SK-N-SH treated with all-trans-retinoic acid at 6 μM for 48 hours (cell line): ENCODE results near the gene NUP93.

Experiments
- ATAC-seq: fragments of 200-7000 bp; cut with Tn5 transposase; 3 replicates; pipeline ENCODE4 v1.9.1; 2020; ENCODE audit warnings: mild to moderate bottlenecking, moderate library complexity
- CSDC2 ChIP-seq: fragments of 250-450 bp; sonication (Bioruptor Pico); IDR thresholded peaks from 2 replicates; pipeline ENCODE4 v1.5.0; 2020; ENCODE audit warnings: mild to moderate bottlenecking, moderate library complexity
- CSRNP3 ChIP-seq: fragments of 250-450 bp; sonication (Bioruptor Pico); IDR thresholded peaks from 2 replicates; pipeline ENCODE4 v1.5.1; 2021; ENCODE audit warnings: mild to moderate bottlenecking, moderate library complexity
- ESRRG ChIP-seq: fragments of 250-450 bp; sonication (Bioruptor Pico); IDR thresholded peaks from 2 replicates; pipeline ENCODE4 v1.6.1; 2021; ENCODE audit warnings: mild to moderate bottlenecking
- GLIS3 ChIP-seq: fragments of 250-450 bp; sonication (Bioruptor Pico); IDR thresholded peaks from 2 replicates; pipeline ENCODE4 v1.5.0; 2020; ENCODE audit warnings: mild to moderate bottlenecking, moderate library complexity
- ISL1 ChIP-seq: fragments of 250-450 bp; sonication (Bioruptor Pico); IDR thresholded peaks from 2 replicates; pipeline ENCODE4 v2.1.2; 2022; ENCODE audit warnings: mild to moderate bottlenecking, moderate library complexity
- OSR1 ChIP-seq: fragments of 250-450 bp; sonication (Bioruptor Pico); IDR thresholded peaks from 2 replicates; pipeline ENCODE4 v1.8.0; 2022; ENCODE audit warnings: moderate library complexity, mild to moderate bottlenecking, inconsistent platforms
- POU6F1 ChIP-seq: fragments of 250-450 bp; sonication (Bioruptor Pico); IDR thresholded peaks from 2 replicates; pipeline ENCODE4 v1.8.0; 2021; ENCODE audit warnings: low read depth, mild to moderate bottlenecking, moderate library complexity, borderline replicate concordance
- PPARA ChIP-seq: fragments of 250-450 bp; sonication (Bioruptor Pico); IDR thresholded peaks from 2 replicates; pipeline ENCODE4 v1.5.0; 2020; ENCODE audit warnings: mild to moderate bottlenecking, borderline replicate concordance
- RARB ChIP-seq: fragments of 250-450 bp; sonication (Bioruptor Pico); IDR thresholded peaks from 2 replicates; pipeline ENCODE4 v1.8.0; 2021; ENCODE audit warnings: mild to moderate bottlenecking, moderate library complexity
- SNAI2 ChIP-seq: fragments of 250-450 bp; sonication (Bioruptor Pico); IDR thresholded peaks from 2 replicates; pipeline ENCODE4 v1.5.0; 2020; ENCODE audit warnings: mild to moderate bottlenecking, moderate library complexity
- TCF4 ChIP-seq: fragments of 250-450 bp; sonication (Bioruptor Pico); IDR thresholded peaks from 2 replicates; pipeline ENCODE4 v1.8.0; 2021; ENCODE audit warnings: mild to moderate bottlenecking, moderate library complexity, borderline replicate concordance
- TOX ChIP-seq: fragments of 250-450 bp; sonication (Bioruptor Pico); IDR thresholded peaks from 2 replicates; pipeline ENCODE4 v1.8.0; 2021; ENCODE audit warnings: mild to moderate bottlenecking, moderate library complexity, borderline replicate concordance
- ZFP3 ChIP-seq: fragments of 250-450 bp; sonication (Bioruptor Pico); IDR thresholded peaks from 2 replicates; pipeline ENCODE4 v1.5.0; 2020; ENCODE audit warnings: mild to moderate bottlenecking, moderate library complexity
- ZFP30 ChIP-seq: fragments of 450-650 bp; formaldehyde crosslinking; IDR thresholded peaks from 2 replicates; pipeline ENCODE4 v1.5.0; 2022; ENCODE audit warnings: mild to moderate bottlenecking, moderate library complexity
- ZNF565 ChIP-seq: fragments of 450-650 bp; formaldehyde crosslinking; conservative IDR thresholded peaks from 2 replicates; pipeline ENCODE4 v1.5.0; 2020; ENCODE audit warnings: low read depth, mild to moderate bottlenecking, moderate library complexity
- ZNF70 ChIP-seq: fragments of 450-650 bp; formaldehyde crosslinking; IDR thresholded peaks from 2 replicates; pipeline ENCODE4 v1.5.0; 2020; ENCODE audit warnings: mild to moderate bottlenecking, moderate library complexity
- ZNF8 ChIP-seq: fragments of 450-650 bp; formaldehyde crosslinking; IDR thresholded peaks from 2 replicates; pipeline ENCODE4 v1.5.0; 2020; ENCODE audit warnings: mild to moderate bottlenecking, moderate library complexity
- TF ChIP-seq, protein P1 (sequence below): fragments of 250-450 bp; sonication (Bioruptor Pico); IDR thresholded peaks from 2 replicates; pipeline ENCODE4 v1.5.1; 2020; ENCODE audit warnings: low read depth, mild to moderate bottlenecking, moderate library complexity
- TF ChIP-seq, protein P2 (sequence below): fragments of 250-450 bp; sonication (Bioruptor Pico); IDR thresholded peaks from 2 replicates; pipeline ENCODE4 v1.8.0; 2020; ENCODE audit warnings: mild to moderate bottlenecking, moderate library complexity, borderline replicate concordance
- TF ChIP-seq, protein P3 (sequence below): fragments of 250-450 bp; sonication (Bioruptor Pico); IDR thresholded peaks from 2 replicates; pipeline ENCODE4 v1.5.0; 2020; ENCODE audit warnings: mild to moderate bottlenecking, moderate library complexity

NUP93 gene

DNA sequence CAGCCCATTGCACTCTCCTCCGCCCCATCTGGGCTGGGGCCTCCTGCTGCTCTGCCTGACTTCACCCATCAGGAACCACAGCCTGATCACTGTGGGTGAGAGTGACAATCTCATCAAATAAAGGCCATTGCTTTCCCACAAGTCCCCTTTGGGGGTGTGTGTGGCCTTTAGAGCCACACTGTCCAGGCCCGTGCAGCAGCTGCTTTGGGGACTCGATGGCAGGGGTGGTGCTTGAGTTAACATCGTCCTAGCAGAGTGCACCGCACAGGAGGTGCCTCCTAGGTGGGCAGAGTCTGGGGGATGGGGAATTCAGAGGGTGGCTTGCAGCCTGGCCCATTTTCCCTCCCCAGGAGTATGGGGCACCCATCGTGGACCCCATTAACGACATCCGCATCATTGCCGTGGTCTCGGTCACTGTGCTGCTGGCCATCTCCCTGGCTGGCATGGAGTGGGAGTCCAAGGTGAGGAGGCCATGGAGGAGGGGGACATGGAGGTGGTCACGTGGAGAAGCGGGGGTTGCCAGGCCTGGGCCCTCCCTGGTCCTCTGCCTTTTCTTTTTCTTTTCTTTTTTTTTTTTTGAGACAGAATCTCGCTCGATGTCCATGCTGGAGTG lies 140.5 kb downstream of the NUP93 start:
- TF ChIP-seq ZFP30 (CRISPR knock-in tag) (no peak), GLIS3 (CRISPR knock-in tag) (no peak), SNAI2 (no peak), TOX (CRISPR knock-in tag) (no peak)
- TF ChIP-seq, protein P1, sequence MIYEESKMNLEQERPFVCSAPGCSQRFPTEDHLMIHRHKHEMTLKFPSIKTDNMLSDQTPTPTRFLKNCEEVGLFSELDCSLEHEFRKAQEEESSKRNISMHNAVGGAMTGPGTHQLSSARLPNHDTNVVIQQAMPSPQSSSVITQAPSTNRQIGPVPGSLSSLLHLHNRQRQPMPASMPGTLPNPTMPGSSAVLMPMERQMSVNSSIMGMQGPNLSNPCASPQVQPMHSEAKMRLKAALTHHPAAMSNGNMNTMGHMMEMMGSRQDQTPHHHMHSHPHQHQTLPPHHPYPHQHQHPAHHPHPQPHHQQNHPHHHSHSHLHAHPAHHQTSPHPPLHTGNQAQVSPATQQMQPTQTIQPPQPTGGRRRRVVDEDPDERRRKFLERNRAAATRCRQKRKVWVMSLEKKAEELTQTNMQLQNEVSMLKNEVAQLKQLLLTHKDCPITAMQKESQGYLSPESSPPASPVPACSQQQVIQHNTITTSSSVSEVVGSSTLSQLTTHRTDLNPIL (CRISPR knock-in tag), result no peak
- ATAC-seq, result no peak

- TF ChIP-seq PPARA (CRISPR knock-in tag) (no peak), RARB (CRISPR knock-in tag) (no peak), ZFP30 (CRISPR knock-in tag) (no peak), POU6F1 (no peak), CSRNP3 (CRISPR knock-in tag) (no peak), ZNF70 (CRISPR knock-in tag) (no peak), TCF4 (CRISPR knock-in tag) (no peak), CSDC2 (CRISPR knock-in tag) (no peak), ZFP3 (no peak)
- TF ChIP-seq, protein P2, sequence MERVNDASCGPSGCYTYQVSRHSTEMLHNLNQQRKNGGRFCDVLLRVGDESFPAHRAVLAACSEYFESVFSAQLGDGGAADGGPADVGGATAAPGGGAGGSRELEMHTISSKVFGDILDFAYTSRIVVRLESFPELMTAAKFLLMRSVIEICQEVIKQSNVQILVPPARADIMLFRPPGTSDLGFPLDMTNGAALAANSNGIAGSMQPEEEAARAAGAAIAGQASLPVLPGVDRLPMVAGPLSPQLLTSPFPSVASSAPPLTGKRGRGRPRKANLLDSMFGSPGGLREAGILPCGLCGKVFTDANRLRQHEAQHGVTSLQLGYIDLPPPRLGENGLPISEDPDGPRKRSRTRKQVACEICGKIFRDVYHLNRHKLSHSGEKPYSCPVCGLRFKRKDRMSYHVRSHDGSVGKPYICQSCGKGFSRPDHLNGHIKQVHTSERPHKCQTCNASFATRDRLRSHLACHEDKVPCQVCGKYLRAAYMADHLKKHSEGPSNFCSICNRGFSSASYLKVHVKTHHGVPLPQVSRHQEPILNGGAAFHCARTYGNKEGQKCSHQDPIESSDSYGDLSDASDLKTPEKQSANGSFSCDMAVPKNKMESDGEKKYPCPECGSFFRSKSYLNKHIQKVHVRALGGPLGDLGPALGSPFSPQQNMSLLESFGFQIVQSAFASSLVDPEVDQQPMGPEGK (CRISPR knock-in tag), result no peak
- TF ChIP-seq, protein P1 (CRISPR knock-in tag), result no peak
- ATAC-seq, result no peak; the same call in 2 of the 3 replicates
Measured at GRCh38 chr16:56871172-56871593, 141.3 kb downstream of the NUP93 start.

DNA sequence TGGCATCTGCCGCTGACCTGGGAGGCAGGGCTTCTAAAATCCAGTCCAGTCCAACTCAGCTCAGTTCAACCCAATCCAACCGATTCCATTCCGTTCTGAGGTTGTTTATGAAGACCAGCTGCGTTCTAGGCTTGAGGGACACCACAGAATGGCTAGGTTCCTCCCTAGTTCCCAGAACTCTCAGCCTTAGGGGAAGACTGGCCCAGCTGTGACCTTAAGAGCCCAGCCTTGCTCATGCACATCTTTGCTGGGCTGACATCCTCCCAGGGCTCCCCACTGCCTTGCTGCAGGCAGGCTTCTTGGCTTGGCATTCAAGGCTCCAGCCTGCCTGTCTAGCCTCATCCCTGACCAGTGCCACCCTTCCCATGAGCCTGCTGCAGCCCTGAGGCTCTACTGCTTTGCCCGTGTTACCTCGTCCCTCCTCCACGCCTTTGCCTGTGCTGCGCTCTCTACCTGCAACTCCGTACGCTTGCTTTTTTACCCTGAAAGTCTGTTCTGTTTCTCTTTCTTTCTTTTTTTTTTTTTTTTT lies 143.0 kb downstream of the NUP93 start:
- no peak for ATAC-seq
- TF ChIP-seq OSR1 (CRISPR knock-in tag) (no peak), CSRNP3 (CRISPR knock-in tag) (no peak), GLIS3 (CRISPR knock-in tag) (no peak), CSDC2 (CRISPR knock-in tag) (no peak)

- ATAC-seq, result peak; percentile 80
- TF ChIP-seq ESRRG (CRISPR knock-in tag), result no peak
- TF ChIP-seq TOX (CRISPR knock-in tag), result no peak
- no peak for TF ChIP-seq RARB (CRISPR knock-in tag)
- no peak for TF ChIP-seq SNAI2
- 0 out of 2 replicates have a peak, but pooled peaks have one; percentile 23 for TF ChIP-seq ZFP3
- TF ChIP-seq CSDC2 (CRISPR knock-in tag), result no peak
- TF ChIP-seq, protein P1 (CRISPR knock-in tag), result no peak
- 0 out of 2 replicates have a peak, but pooled peaks have one; percentile 13 for TF ChIP-seq ZNF8
- no peak for TF ChIP-seq ZNF565 (CRISPR knock-in tag)
- TF ChIP-seq ISL1 (CRISPR knock-in tag), result no peak
- no peak for TF ChIP-seq ZFP30 (CRISPR knock-in tag)
- TF ChIP-seq, protein P3, sequence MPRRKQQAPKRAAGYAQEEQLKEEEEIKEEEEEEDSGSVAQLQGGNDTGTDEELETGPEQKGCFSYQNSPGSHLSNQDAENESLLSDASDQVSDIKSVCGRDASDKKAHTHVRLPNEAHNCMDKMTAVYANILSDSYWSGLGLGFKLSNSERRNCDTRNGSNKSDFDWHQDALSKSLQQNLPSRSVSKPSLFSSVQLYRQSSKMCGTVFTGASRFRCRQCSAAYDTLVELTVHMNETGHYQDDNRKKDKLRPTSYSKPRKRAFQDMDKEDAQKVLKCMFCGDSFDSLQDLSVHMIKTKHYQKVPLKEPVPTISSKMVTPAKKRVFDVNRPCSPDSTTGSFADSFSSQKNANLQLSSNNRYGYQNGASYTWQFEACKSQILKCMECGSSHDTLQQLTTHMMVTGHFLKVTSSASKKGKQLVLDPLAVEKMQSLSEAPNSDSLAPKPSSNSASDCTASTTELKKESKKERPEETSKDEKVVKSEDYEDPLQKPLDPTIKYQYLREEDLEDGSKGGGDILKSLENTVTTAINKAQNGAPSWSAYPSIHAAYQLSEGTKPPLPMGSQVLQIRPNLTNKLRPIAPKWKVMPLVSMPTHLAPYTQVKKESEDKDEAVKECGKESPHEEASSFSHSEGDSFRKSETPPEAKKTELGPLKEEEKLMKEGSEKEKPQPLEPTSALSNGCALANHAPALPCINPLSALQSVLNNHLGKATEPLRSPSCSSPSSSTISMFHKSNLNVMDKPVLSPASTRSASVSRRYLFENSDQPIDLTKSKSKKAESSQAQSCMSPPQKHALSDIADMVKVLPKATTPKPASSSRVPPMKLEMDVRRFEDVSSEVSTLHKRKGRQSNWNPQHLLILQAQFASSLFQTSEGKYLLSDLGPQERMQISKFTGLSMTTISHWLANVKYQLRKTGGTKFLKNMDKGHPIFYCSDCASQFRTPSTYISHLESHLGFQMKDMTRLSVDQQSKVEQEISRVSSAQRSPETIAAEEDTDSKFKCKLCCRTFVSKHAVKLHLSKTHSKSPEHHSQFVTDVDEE (CRISPR knock-in tag), result peak; percentile 45; the same call in 1 of the 2 replicates
- peak; percentile 79; the same call in 1 of the 2 replicates for TF ChIP-seq TCF4 (CRISPR knock-in tag)
- TF ChIP-seq, all 23 proteins: peak for 4
Measured at GRCh38 chr16:56874800-56875199, 144.9 kb downstream of the NUP93 start.
